ENCODE measurements around the gene MAP7. TPM values are rescaled to one million over a fixed set of nuclear protein-coding genes. Genes with fewer than 3 reads are reported as not detected.

The MAP7 gene
- 0.36 and 0.49 TPM in 2 replicates for total RNA-seq (ENCODE audit: low replicate concordance)

DNA sequence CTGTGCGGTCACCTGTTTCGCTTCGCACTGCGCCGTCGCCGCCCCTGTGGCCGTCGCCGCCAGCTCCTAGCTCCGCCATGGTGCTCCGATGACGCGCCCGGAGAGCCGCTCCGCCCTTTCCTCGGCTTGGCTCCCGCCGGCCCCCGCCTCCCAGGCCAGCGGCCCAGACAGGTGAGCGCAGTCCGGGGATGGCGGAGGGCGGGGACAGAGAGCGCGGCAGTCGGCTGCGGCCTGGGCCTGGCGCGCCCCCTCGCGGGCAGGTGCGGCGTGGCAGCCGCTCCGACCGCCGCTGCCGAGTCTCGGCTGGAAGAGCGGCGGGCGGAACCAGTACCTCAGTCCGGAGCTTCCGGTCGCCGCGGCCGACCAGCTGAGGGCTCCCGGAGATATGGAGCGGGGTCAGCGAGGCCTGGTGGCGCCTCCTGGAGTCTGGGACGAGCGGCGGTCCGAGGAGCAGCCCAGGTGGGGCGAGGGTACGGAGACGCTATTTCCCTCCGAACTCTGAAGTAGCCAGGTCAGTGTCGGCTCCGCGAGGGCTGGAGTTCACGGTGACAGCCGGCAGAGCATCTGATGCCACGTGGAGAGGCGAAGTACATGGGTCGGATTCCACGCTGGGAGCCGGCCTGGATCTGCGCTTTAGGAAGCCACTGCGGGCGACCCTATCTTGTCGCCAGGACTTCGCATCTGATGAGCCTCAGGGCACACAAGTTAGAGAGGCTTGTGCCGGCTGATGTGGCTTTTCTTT is at the start of gene MAP7:
Gene MAP7 (minus strand): TSS at position 93 of the 742 bp plus-strand sequence. CDS start 14 bp downstream, at position 79.
- DNase-seq (ENCODE audit: low read depth) = no peak
- H3K4me3 ChIP-seq (ENCODE audit: low read depth, low read length) = peak within 1 kb of the TSS; percentile 71
- TF ChIP-seq, protein P1, sequence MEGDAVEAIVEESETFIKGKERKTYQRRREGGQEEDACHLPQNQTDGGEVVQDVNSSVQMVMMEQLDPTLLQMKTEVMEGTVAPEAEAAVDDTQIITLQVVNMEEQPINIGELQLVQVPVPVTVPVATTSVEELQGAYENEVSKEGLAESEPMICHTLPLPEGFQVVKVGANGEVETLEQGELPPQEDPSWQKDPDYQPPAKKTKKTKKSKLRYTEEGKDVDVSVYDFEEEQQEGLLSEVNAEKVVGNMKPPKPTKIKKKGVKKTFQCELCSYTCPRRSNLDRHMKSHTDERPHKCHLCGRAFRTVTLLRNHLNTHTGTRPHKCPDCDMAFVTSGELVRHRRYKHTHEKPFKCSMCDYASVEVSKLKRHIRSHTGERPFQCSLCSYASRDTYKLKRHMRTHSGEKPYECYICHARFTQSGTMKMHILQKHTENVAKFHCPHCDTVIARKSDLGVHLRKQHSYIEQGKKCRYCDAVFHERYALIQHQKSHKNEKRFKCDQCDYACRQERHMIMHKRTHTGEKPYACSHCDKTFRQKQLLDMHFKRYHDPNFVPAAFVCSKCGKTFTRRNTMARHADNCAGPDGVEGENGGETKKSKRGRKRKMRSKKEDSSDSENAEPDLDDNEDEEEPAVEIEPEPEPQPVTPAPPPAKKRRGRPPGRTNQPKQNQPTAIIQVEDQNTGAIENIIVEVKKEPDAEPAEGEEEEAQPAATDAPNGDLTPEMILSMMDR (IDR thresholded peaks at IDR 0.05; ENCODE audit: insufficient read depth, low read length) = peak; percentile 38

DNA sequence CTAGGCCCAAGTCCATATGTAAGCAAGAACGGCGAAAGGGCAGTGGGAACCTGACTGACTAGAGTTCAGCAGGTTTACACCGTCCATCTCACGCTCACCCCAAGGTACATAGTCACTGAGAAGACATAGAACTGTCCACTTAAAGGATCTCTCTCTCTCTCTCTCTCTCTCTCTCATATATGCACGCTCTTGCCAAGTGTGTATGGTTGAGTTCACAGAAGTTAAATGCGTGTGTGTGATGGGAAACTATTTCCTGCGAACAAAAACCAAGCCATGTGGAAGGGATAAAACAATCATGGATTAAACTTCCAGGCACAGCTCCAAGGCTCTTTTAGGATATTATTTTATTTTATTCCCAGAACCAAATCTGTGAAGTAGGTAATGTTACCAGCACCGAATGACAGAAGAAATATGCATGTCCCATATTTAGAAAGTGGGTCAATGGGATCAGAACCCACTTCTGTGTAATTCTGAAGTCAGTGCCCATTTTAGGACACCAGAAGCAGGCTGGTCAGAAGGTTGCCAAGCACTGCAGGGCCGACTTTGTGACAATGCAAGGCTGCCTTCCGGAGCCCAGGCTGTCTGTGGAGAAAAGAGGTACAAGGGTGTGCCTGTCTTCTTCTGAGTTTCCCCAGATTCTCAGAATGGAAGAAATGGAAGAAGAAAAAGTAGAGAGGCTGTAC is 49.2 kb upstream of the MAP7 start:
- TF ChIP-seq, protein P1 (IDR thresholded peaks at IDR 0.05; ENCODE audit: insufficient read depth, low read length) = no peak
- DNase-seq (ENCODE audit: low read depth) = peak; percentile 54
- no peak overlapping the region for H3K4me3 ChIP-seq (ENCODE audit: low read depth, low read length)

DNA sequence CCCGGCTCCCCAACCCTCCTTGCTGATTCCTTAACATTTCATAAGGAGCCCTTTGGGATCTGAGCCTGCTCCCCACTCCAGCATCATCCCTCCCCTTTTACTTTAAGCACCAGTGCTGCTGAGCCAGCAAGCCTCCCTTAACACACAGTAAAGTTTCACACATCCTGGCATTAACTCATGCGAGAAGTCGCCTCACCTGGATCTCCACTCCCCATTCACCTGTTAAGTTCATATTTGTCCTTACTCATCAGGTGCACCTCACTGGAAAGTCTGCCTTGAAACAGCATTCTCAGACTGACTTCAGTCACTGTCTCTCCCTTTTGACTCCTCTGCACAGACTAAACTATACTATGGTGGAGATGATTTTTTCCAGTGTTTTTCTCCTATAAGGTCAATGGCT is 47.8 kb upstream of the MAP7 start:
- no peak overlapping the region for H3K4me3 ChIP-seq (ENCODE audit: low read depth, low read length)
- TF ChIP-seq, protein P1 (IDR thresholded peaks at IDR 0.05; ENCODE audit: insufficient read depth, low read length) = no peak
- DNase-seq (ENCODE audit: low read depth) = no peak

DNA sequence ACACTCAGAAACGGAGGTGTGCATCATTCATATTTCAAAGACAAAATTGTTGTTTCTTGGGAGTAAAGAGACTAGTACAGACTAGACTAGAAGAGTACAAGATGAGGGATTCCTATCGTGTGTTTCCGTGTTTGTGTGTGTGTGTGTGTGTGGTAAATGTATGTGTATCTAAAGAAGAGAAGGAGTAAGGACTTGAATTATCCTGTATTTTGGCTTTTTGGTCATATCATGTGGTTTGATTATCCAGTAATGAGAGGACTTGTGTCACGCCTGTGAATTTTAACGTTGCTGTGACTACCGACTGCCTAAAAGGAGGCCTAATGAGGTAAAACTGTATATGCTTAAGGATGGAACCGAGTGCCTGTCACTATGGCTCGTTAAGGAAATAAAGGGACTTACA is 44.4 kb upstream of the MAP7 start:
- TF ChIP-seq, protein P1 (IDR thresholded peaks at IDR 0.05; ENCODE audit: insufficient read depth, low read length) = no peak
- H3K4me3 ChIP-seq (ENCODE audit: low read depth, low read length) = no peak overlapping the region
- DNase-seq (ENCODE audit: low read depth) = no peak

DNA sequence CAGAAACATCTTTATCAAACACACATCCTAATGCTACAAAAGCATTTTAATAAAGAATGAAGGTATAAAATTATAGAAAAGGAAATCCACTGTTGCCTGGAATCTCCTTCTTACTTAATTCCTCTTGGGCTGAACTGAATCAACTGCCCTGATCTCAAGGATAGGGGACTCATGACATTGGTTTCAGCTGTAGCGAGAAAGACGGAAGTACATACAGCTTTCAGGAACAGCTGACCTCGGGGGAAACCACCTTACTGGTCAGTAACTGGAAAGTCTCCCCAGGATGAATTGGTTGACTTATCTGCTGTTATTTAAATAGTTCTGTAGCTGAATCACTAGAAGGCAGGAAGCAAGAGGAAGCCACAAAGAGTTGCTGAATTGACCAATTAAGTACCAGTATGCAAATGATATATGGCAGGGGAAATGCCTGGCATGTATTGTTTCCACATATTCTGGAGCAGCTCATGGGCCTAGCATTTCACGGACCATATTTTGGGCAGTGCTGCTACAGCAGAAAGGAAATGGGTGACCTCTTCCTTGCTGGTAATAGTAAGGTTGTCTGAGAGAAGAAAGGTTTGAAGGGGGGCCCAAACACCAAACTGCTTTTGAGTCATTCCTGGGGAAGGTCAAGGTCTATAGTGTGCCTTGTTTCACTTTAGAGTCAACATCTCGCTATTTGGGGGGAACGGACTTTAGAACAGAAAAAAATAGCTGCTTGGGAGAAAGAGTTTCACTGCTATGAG is 43.7 kb upstream of the MAP7 start:
- no peak overlapping the region for H3K4me3 ChIP-seq (ENCODE audit: low read depth, low read length)
- TF ChIP-seq, protein P1 (IDR thresholded peaks at IDR 0.05; ENCODE audit: insufficient read depth, low read length) = no peak
- peak; percentile 98 for DNase-seq (ENCODE audit: low read depth)

DNA sequence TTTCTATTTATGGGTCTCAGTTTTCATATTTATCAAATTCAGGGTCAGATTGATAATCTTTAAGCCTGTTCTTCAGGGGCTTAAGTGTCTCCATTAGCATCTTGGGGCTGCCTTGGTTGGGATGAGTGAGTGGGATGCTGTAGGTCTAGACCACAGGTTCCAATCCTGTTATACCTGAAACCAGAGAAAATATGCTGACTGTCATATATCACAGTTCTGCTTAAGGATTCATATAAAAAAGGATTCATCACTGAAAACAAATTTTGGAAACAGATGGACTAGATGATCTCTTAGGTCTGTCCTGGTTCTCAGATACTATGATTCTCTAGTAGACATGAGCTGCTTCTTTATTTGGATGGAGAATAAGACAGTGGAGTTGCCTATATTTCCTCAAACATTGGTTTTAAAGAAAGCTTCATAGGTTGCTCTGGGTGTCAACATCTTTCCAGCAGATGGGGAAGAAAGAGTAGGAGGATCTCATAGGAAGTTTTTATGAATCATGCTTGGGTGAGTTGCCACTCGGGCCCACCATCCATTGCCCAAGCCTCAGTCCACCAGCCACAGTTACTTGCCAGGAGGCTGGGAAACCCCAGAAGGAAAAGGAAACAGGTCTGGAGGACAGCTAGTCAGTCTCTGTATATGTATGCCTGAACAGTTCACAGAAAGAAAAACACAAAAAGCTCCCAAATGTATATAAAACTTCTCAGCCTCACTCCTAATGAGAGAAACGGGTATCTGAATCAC is 42.9 kb upstream of the MAP7 start:
- H3K4me3 ChIP-seq (ENCODE audit: low read depth, low read length) = no peak overlapping the region
- peak; percentile 65 for DNase-seq (ENCODE audit: low read depth)
- TF ChIP-seq, protein P1 (IDR thresholded peaks at IDR 0.05; ENCODE audit: insufficient read depth, low read length) = no peak

Measured in fibroblast of the aortic adventitia (primary cell).